ENCODE data around the gene HMOX2. TPM values are rescaled to one million over a fixed set of nuclear protein-coding genes. Genes with fewer than 3 reads are reported as not detected.

The HMOX2 gene
- 50.3 and 62.6 TPM in 2 replicates for total RNA-seq

GRCh38 chr16:4475880-4476788, at the start of gene HMOX2:
Gene HMOX2, plus strand, starts transcription at chr16:4476398. Its CDS starts 29,127 bp downstream, at chr16:4505525.

GRCh38 chr16:4474192-4474961, 1.8 kb upstream of the HMOX2 start, which contains the start of gene NMRAL1:
Gene NMRAL1, minus strand, starts transcription at chr16:4474625. Its CDS starts 493 bp downstream, at chr16:4474132.

GRCh38 chr16:4538350-4539235, 62.4 kb downstream of the HMOX2 start, which contains the start of gene CDIP1:
Gene CDIP1, minus strand, starts transcription at chr16:4538773. Its CDS starts 24,643 bp downstream, at chr16:4514130.

GRCh38 chr16:4556112-4556511, 79.9 kb downstream of the HMOX2 start, which contains the start of gene C16orf96:
Gene C16orf96, plus strand, starts transcription at chr16:4556340. Its CDS starts 150 bp downstream, at chr16:4556490.

Other genes starting within 250 kb of the HMOX2 start
- gene SRL, start 234.3 kb upstream of the HMOX2 start, total RNA-seq: not detected in 2 replicates
- gene TFAP4, start 203.4 kb upstream of the HMOX2 start, total RNA-seq: 10.1 and 11.2 TPM in 2 replicates
- 10.1 and 73.4 TPM in 2 replicates for gene GLIS2, start 160.3 kb upstream of the HMOX2 start, total RNA-seq
- gene PAM16, start 125.1 kb upstream of the HMOX2 start, total RNA-seq: 41.7 and 73.7 TPM in 2 replicates
- 43.0 and 160 TPM in 2 replicates for gene VASN, start 104.5 kb upstream of the HMOX2 start, total RNA-seq
- gene CORO7, start 59.8 kb upstream of the HMOX2 start, total RNA-seq: 26.4 and 38.0 TPM in 2 replicates
- 38.8 and 63.2 TPM in 2 replicates for gene DNAJA3, start 50.5 kb upstream of the HMOX2 start, total RNA-seq
- gene NMRAL1, start 1.8 kb upstream of the HMOX2 start, total RNA-seq: 55.3 and 96.1 TPM in 2 replicates
- gene CDIP1, start 62.4 kb downstream of the HMOX2 start, total RNA-seq: 18.6 and 19.9 TPM in 2 replicates
- under 0.01 and 0.13 TPM in 2 replicates for gene C16orf96, start 79.9 kb downstream of the HMOX2 start, total RNA-seq
- gene UBALD1, start 138.5 kb downstream of the HMOX2 start, total RNA-seq: 13.5 and 17.5 TPM in 2 replicates
- gene MGRN1, start 148.4 kb downstream of the HMOX2 start, total RNA-seq: 52.8 and 60.6 TPM in 2 replicates
- gene NUDT16L1, start 217.2 kb downstream of the HMOX2 start, total RNA-seq: 36.3 and 54.4 TPM in 2 replicates

Measured in mesangial cell (primary cell).